Progenitor cell of endocrine pancreas (in vitro differentiated cells): ENCODE measurements around the gene GALNS. TPM values are rescaled to one million over a fixed set of nuclear protein-coding genes. Genes with fewer than 3 reads are reported as not detected.

Experiments
- DNase-seq: peaks from one replicate; pipeline ENCODE4 v3.0.0; 2021; ENCODE audit warnings: low spot score; ENCODE audit not compliant: unreplicated experiment
- H3K27ac Mint-ChIP-seq: 2 replicates; pipeline ENCODE4 v1.8.0; 2021; ENCODE audit warnings: mild to moderate bottlenecking, moderate library complexity, mixed read lengths
- H3K27me3 Mint-ChIP-seq: 2 replicates; pipeline ENCODE4 v1.8.0; 2021; ENCODE audit warnings: mixed read lengths
- H3K36me3 Mint-ChIP-seq: 2 replicates; pipeline ENCODE4 v1.8.0; 2022; ENCODE audit warnings: mixed read lengths; ENCODE audit not compliant: insufficient read depth
- H3K4me1 Mint-ChIP-seq: 2 replicates; pipeline ENCODE4 v1.8.0; 2021; ENCODE audit warnings: low read depth, mixed read lengths
- H3K4me3 Mint-ChIP-seq: 2 replicates; pipeline ENCODE4 v1.8.0; 2021; ENCODE audit warnings: low read depth, mild to moderate bottlenecking, moderate library complexity, mixed read lengths
- H3K9me3 Mint-ChIP-seq: 2 replicates; pipeline ENCODE4 v1.8.0; 2021; ENCODE audit warnings: low read depth, mixed read lengths
- total RNA-seq: library from RNA; stranded (reverse); gene quantifications from 2 replicates; pipeline ENCODE4 v1.2.1, GENCODE V29; 2021
- TF ChIP-seq, protein P1 (sequence below): fragments of 200-600 bp; sonication (generic); IDR thresholded peaks from one replicate; pipeline ENCODE4 v1.5.0; 2021; ENCODE audit warnings: antibody characterized with exemption, mild to moderate bottlenecking; ENCODE audit not compliant: unreplicated experiment

Gene GALNS
- total RNA-seq, 1 donor from 2014 or later = 32.7 TPM

DNA sequence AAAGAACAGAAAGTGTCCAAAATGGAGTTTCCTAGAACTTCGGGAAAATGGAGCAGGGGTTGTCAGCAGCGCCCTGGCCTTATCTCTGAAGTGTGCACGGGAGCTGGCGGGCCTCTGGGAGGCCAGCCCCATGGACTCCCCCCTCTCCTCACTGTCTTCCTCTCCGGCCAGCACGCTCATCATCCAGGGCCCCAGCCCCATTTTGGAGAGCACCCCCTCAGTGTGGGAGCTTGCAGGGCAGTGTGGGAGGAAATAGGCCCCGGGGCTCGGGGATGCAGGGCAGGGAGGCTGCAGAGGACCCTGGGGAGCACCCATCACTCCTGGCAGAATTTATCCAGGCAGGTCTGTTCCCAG is 14.6 kb upstream of the GALNS start:
- no peak for DNase-seq
- Mint-ChIP-seq H3K36me3 (peaks cover under 1% of the 10 kb centered on the region), H3K4me1 (no peaks in the 10 kb centered on the region), H3K27me3 (peaks cover 3% of the 10 kb centered on the region), H3K9me3 (no peaks in the 10 kb centered on the region), H3K4me3 (no peak overlapping the region), H3K27ac (peak overlapping the region; percentile 27)
- TF ChIP-seq, protein P1, sequence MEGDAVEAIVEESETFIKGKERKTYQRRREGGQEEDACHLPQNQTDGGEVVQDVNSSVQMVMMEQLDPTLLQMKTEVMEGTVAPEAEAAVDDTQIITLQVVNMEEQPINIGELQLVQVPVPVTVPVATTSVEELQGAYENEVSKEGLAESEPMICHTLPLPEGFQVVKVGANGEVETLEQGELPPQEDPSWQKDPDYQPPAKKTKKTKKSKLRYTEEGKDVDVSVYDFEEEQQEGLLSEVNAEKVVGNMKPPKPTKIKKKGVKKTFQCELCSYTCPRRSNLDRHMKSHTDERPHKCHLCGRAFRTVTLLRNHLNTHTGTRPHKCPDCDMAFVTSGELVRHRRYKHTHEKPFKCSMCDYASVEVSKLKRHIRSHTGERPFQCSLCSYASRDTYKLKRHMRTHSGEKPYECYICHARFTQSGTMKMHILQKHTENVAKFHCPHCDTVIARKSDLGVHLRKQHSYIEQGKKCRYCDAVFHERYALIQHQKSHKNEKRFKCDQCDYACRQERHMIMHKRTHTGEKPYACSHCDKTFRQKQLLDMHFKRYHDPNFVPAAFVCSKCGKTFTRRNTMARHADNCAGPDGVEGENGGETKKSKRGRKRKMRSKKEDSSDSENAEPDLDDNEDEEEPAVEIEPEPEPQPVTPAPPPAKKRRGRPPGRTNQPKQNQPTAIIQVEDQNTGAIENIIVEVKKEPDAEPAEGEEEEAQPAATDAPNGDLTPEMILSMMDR = no peak

GRCh38 chr16:88870608-88871348 is 14.0 kb upstream of the GALNS start:
- Mint-ChIP-seq H3K4me1 (no peaks in the 10 kb centered on the region), H3K9me3 (no peaks in the 10 kb centered on the region), H3K27me3 (peaks cover 3% of the 10 kb centered on the region), H3K4me3 (no peak overlapping the region), H3K27ac (peak overlapping the region; percentile 27), H3K36me3 (no peaks in the 10 kb centered on the region)
- DNase-seq = no peak
- TF ChIP-seq, protein P1 = no peak

DNA sequence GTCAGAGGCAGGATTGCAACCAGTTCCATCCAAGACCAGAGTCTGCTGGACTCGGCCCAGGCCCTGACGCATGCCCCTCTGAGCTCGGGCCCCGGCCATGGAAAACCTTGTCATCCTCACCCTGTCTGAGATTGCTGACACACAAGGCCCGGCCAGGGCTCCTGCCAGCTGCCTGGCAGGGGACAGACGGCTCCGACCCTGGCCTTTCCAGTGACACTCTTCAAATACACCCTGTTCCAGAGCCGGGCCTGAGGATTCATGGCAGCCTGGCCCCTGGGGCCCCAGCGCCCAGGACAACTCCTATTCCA is 12.9 kb upstream of the GALNS start:
- H3K4me3 Mint-ChIP-seq = no peak overlapping the region
- no peaks in the 10 kb centered on the region for H3K36me3 Mint-ChIP-seq
- H3K27me3 Mint-ChIP-seq = peaks cover 3% of the 10 kb centered on the region
- no peaks in the 10 kb centered on the region for H3K4me1 Mint-ChIP-seq
- H3K9me3 Mint-ChIP-seq = no peaks in the 10 kb centered on the region
- DNase-seq = no peak
- H3K27ac Mint-ChIP-seq = no peak overlapping the region
- TF ChIP-seq, protein P1 = no peak

- Mint-ChIP-seq H3K27ac (no peak overlapping the region), H3K9me3 (no peaks in the 10 kb centered on the region), H3K4me1 (no peaks in the 10 kb centered on the region), H3K4me3 (no peak overlapping the region), H3K36me3 (no peaks in the 10 kb centered on the region), H3K27me3 (peaks cover 3% of the 10 kb centered on the region)
- DNase-seq = no peak
- TF ChIP-seq, protein P1 = no peak
Measured at GRCh38 chr16:88868974-88869672, 12.4 kb upstream of the GALNS start.

- Mint-ChIP-seq H3K4me1 (no peaks in the 10 kb centered on the region), H3K27me3 (peaks cover 3% of the 10 kb centered on the region), H3K4me3 (no peak overlapping the region), H3K9me3 (no peaks in the 10 kb centered on the region), H3K27ac (no peak overlapping the region), H3K36me3 (no peaks in the 10 kb centered on the region)
- TF ChIP-seq, protein P1 = no peak
- no peak for DNase-seq
Measured at GRCh38 chr16:88867581-88868246, 11.0 kb upstream of the GALNS start.
